ACC112 (cell line): ENCODE data around the gene ADAMTS19.

Experiments
- H2AFZ ChIP-seq: fragments of 200-600 bp; sonication (generic); one replicate; pipeline ENCODE4 v1.6.0; 2017; ENCODE audit warnings: antibody characterized with exemption, low read length; ENCODE audit not compliant: unreplicated experiment
- H3K27ac ChIP-seq: fragments of 200-600 bp; sonication (generic); 2 replicates; pipeline ENCODE4 v1.5.1; 2014; ENCODE audit warnings: low read depth, mild to moderate bottlenecking, antibody characterized with exemption, low read length, moderate library complexity
- H3K27me3 ChIP-seq: fragments of 200-600 bp; sonication (generic); 2 replicates; pipeline ENCODE4 v1.6.1; 2014; ENCODE audit warnings: mild to moderate bottlenecking, antibody characterized with exemption, low read length, moderate library complexity, mixed read lengths; ENCODE audit not compliant: insufficient read depth
- H3K36me3 ChIP-seq: fragments of 200-600 bp; sonication (generic); 2 replicates; pipeline ENCODE4 v1.6.1; 2016; ENCODE audit warnings: mild to moderate bottlenecking, antibody characterized with exemption, low read length, moderate library complexity, mixed read lengths; ENCODE audit not compliant: insufficient read depth
- H3K4me1 ChIP-seq: fragments of 200-600 bp; sonication (generic); one replicate; pipeline ENCODE4 v1.6.1; 2016; ENCODE audit warnings: low read length, mixed read lengths; ENCODE audit not compliant: insufficient read depth, unreplicated experiment, control insufficient read depth
- H3K4me3 ChIP-seq: fragments of 200-600 bp; sonication (generic); 2 replicates; pipeline ENCODE4 v1.5.1; 2014; ENCODE audit warnings: mild to moderate bottlenecking, low read depth, low read length
- H3K79me2 ChIP-seq: fragments of 200-600 bp; sonication (generic); one replicate; pipeline ENCODE4 v1.6.0; 2016; ENCODE audit warnings: low read length; ENCODE audit not compliant: control insufficient read depth, unreplicated experiment, insufficient read depth

Gene ADAMTS19

GRCh38 chr5:129670957-129671500 is 210.9 kb downstream of the ADAMTS19 start:
- Histone ChIP-seq H2AFZ (peak overlapping the region; percentile 89), H3K27me3 (no peaks in the 10 kb centered on the region), H3K27ac (peak overlapping the region; percentile 87), H3K36me3 (peaks cover 4% of the 10 kb centered on the region; the same call in 1 of the 2 replicates), H3K79me2 (no peaks in the 10 kb centered on the region), H3K4me1 (peaks cover 28% of the 10 kb centered on the region), H3K4me3 (peak overlapping the region; percentile 55)

GRCh38 chr5:129672006-129672405 is 211.9 kb downstream of the ADAMTS19 start:
- Histone ChIP-seq H2AFZ (peak overlapping the region; percentile 21), H3K36me3 (peaks cover 4% of the 10 kb centered on the region; the same call in 1 of the 2 replicates), H3K27ac (peak overlapping the region; percentile 87), H3K27me3 (no peaks in the 10 kb centered on the region), H3K79me2 (no peaks in the 10 kb centered on the region), H3K4me1 (peaks cover 28% of the 10 kb centered on the region), H3K4me3 (peak overlapping the region; percentile 55; the same call in 1 of the 2 replicates)

GRCh38 chr5:129679671-129680070 is 219.6 kb downstream of the ADAMTS19 start:
- Histone ChIP-seq H3K27me3 (no peaks in the 10 kb centered on the region), H3K27ac (no peak overlapping the region), H3K79me2 (no peaks in the 10 kb centered on the region), H3K4me3 (no peak overlapping the region), H3K4me1 (no peaks in the 10 kb centered on the region), H3K36me3 (no peaks in the 10 kb centered on the region), H2AFZ (no peak overlapping the region)

GRCh38 chr5:129687941-129688340 is 227.8 kb downstream of the ADAMTS19 start:
- no peak overlapping the region for H3K27ac ChIP-seq
- no peak overlapping the region for H2AFZ ChIP-seq
- no peaks in the 10 kb centered on the region for H3K79me2 ChIP-seq
- no peaks in the 10 kb centered on the region for H3K4me1 ChIP-seq
- no peaks in the 10 kb centered on the region for H3K36me3 ChIP-seq
- no peak overlapping the region for H3K4me3 ChIP-seq
- H3K27me3 ChIP-seq, result no peaks in the 10 kb centered on the region

- Histone ChIP-seq H3K36me3 (no peaks in the 10 kb centered on the region), H2AFZ (no peak overlapping the region), H3K4me3 (no peak overlapping the region), H3K79me2 (no peaks in the 10 kb centered on the region), H3K27me3 (no peaks in the 10 kb centered on the region), H3K4me1 (no peaks in the 10 kb centered on the region), H3K27ac (no peak overlapping the region)
Measured at GRCh38 chr5:129689045-129689444, 228.9 kb downstream of the ADAMTS19 start.

- Histone ChIP-seq H3K4me1 (no peaks in the 10 kb centered on the region), H3K4me3 (no peak overlapping the region), H3K79me2 (no peaks in the 10 kb centered on the region), H3K27ac (no peak overlapping the region), H3K36me3 (no peaks in the 10 kb centered on the region), H2AFZ (no peak overlapping the region), H3K27me3 (no peaks in the 10 kb centered on the region)
Measured at GRCh38 chr5:129691220-129691619, 231.1 kb downstream of the ADAMTS19 start.

- Histone ChIP-seq H3K27ac (no peak overlapping the region), H3K4me3 (no peak overlapping the region), H3K36me3 (no peaks in the 10 kb centered on the region), H2AFZ (no peak overlapping the region), H3K27me3 (no peaks in the 10 kb centered on the region), H3K4me1 (no peaks in the 10 kb centered on the region), H3K79me2 (no peaks in the 10 kb centered on the region)
Measured at GRCh38 chr5:129696636-129697035, 236.5 kb downstream of the ADAMTS19 start.

- H2AFZ ChIP-seq, result no peak overlapping the region
- H3K79me2 ChIP-seq, result no peaks in the 10 kb centered on the region
- no peaks in the 10 kb centered on the region for H3K27me3 ChIP-seq
- H3K36me3 ChIP-seq, result no peaks in the 10 kb centered on the region
- H3K27ac ChIP-seq, result no peak overlapping the region
- H3K4me3 ChIP-seq, result no peak overlapping the region
- H3K4me1 ChIP-seq, result no peaks in the 10 kb centered on the region
Measured at GRCh38 chr5:129698661-129699060, 238.6 kb downstream of the ADAMTS19 start.

- H3K27ac ChIP-seq, result no peak overlapping the region
- no peak overlapping the region for H3K4me3 ChIP-seq
- H3K79me2 ChIP-seq, result no peaks in the 10 kb centered on the region
- H2AFZ ChIP-seq, result no peak overlapping the region
- no peaks in the 10 kb centered on the region for H3K36me3 ChIP-seq
- no peaks in the 10 kb centered on the region for H3K27me3 ChIP-seq
- H3K4me1 ChIP-seq, result no peaks in the 10 kb centered on the region
Measured at GRCh38 chr5:129716235-129716634, 256.1 kb downstream of the ADAMTS19 start.

- H3K27me3 ChIP-seq, result no peaks in the 10 kb centered on the region
- no peaks in the 10 kb centered on the region for H3K36me3 ChIP-seq
- H2AFZ ChIP-seq, result no peak overlapping the region
- no peaks in the 10 kb centered on the region for H3K4me1 ChIP-seq
- no peak overlapping the region for H3K27ac ChIP-seq
- no peaks in the 10 kb centered on the region for H3K79me2 ChIP-seq
- no peak overlapping the region for H3K4me3 ChIP-seq
Measured at GRCh38 chr5:129716651-129717050, 256.6 kb downstream of the ADAMTS19 start.

- no peaks in the 10 kb centered on the region for H3K27me3 ChIP-seq
- H3K4me3 ChIP-seq, result no peak overlapping the region
- H2AFZ ChIP-seq, result no peak overlapping the region
- no peak overlapping the region for H3K27ac ChIP-seq
- H3K36me3 ChIP-seq, result no peaks in the 10 kb centered on the region
- no peaks in the 10 kb centered on the region for H3K79me2 ChIP-seq
- H3K4me1 ChIP-seq, result no peaks in the 10 kb centered on the region
Measured at GRCh38 chr5:129717751-129718310, 257.7 kb downstream of the ADAMTS19 start.
